Kidney glomerular epithelial cell (primary cell): ENCODE measurements around the gene DLK2.
"Not testable (repeated sequence)": the region's sequence is repeated elsewhere in the genome, so short reads cannot be mapped to it uniquely, and the experiment has no call there.

Source experiments
- DNase-seq: peaks from one replicate; lab custom pipeline; 2025; lab: John Stamatoyannopoulos, UW

Gene DLK2

DNA sequence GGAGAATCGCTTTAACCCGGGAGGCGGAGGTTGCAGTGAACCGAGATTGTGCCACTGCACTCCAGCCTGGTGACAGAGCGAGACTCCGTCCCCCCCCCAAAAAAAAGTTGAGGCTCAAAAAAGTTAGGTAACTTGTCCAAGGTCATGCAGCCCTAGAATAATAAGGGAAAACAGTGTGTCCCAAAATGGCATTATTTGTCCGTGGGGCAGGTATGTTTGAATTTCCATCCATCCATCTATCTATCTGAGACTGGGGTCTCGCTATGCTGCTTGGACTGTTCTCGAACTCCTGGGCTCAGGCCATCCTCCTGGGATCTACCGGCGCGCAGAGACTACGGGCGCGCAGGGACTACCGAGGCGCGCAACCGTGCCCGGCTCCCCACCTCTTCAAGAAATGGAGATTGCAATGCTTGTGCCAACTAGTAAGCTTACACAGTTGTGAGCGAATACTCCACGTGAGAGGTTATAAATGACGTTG is 28.4 kb downstream of the DLK2 start:
- no peak for DNase-seq

DNA sequence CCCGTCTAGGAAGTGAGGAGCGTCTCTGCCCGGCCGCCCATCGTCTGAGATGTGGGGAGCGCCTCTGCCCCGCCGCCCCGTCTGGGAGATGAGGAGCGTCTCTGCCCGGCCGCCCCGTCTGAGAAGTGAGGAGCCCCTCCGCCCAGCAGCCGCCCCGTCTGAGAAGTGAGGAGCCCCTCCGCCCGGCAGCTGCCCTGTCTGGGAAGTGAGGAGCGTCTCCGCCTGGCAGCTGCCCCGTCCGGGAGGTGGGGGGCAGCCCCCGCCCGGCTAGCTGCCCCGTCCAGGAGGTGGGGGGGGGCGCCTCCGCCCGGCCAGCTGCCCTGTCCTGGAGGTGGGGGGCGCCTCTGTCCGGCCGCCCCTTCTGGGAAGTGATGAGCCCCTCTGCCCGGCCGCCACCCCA is 30.3 kb downstream of the DLK2 start:
- DNase-seq, result not testable (repeated sequence)

DNA sequence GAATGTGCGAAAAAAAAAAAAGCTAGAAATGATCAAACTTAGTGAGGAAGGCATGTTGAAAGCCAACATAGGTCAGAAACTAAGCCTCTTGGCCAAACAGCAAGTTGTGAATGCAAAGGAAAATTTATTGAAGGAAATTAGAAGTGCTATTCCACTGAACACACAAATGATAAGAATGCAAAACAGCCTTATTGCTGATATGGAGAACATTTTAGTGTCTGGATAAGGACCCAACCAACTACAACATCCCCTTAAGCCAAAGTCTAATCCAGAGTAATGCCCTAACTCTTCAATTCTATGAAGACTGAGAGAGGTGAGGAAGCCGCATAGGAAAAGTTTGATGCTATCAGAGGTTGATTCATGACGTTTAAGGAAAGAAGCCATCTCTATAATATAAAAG is 33.5 kb downstream of the DLK2 start:
- DNase-seq, result no peak

DNA sequence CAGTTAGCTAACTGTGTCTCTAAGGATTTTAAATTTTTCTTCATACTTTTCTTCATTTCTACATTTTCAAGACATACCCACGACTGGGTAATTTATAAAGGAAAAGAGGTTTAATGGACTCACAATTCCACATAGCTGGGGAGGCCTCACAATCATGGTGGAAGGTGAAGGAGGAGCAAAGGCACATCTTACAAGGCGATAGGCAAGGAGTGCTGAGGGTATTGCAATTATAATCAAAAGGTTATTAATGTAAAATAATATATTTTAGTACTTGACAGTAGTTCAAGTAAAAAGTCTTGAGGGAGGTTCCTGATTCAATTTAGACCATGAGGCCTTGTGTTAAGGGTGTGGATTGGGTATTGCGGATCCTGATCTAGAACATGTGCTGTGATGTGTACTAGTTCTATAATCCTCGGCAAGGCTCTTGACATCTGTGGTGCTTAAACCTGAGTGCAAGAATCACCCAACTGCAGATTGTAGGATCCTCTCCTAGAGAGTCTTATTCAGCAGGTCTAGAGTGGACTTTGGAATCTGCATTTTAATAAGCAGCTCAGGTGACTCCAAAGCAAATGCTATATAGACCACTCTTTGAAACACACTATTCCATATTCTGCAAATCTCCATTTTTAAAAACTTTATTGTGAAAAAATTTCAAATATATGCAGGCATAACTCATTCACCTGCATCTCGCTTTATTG is 35.2 kb downstream of the DLK2 start:
- no peak for DNase-seq

DNA sequence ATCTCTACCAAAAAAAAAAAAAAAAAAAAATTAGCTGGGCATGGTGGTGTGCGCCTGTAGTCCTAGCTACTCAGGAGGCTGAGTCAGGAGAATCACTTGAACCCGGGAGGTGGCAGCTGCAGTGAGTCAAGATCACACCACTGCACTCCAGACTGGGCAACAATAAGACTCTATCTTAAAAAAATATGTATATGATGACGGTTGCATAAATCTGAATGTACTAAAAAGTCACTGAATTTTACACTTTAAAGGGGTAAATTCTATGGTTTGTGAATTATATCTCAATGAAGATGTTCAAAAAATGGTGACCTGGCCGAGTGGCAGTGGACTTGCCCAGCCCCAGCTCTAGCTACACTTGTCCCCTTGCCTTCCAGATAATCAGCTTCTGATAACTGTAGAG is 38.4 kb downstream of the DLK2 start:
- no peak for DNase-seq

DNA sequence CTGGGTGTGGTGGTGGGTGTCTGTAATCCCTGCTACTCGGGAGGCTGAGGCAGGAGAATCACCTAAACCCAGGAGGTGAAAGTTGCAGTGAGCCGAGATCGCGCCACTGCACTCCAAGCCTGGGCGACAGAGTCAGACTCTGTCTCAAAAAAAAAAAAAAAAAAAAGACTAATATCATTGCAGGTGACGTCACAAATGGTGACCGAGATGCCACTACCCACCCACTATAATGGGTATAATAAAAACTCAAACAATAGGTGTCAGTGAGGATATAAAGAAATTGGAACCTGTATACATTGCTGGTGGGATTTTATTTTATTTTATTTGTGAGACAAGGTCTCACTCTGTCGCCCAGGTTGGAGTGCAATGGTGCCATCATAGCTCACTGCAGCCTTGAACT is 40.1 kb downstream of the DLK2 start:
- not testable (repeated sequence) for DNase-seq

DNA sequence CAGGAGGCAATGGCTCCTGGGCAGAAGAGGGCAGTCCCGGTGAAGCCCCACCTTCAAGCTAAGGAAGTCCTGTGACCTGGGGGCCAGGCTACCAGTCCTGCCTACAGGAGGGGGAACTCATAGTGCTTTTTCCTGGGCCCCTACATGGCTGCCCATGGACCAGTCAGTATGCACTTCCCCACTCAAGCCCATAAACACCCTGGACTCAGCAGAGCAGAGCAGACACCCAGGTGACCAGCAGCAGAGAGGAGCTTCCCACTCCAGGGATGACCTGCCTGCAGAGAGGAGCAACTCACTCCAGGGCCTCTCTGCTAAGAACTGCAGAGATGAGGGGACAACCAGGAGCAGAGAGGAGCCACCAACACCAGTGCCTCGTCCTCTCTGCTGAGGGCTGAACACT is 42.3 kb downstream of the DLK2 start:
- DNase-seq, result no peak

DNA sequence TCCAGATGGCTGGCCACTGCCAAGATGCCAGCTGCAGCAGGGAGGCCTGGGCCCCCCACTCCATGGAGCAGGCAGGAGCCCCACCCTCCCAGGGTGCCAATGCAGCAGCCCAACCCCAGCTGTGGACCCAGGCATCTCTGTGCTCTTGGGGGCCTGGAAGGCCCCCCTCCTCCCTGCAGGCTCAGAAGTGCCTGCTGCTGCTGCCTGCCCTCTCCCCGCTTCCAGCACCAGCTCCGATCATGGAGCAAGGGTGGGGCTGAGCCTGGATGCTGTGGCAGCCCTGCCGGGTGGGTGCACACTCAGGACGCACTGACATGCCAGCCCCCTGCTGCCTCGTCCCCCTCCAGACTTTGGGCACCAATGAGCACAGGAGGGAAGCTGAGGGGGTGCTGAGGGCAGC is 42.8 kb downstream of the DLK2 start:
- DNase-seq, result no peak

DNA sequence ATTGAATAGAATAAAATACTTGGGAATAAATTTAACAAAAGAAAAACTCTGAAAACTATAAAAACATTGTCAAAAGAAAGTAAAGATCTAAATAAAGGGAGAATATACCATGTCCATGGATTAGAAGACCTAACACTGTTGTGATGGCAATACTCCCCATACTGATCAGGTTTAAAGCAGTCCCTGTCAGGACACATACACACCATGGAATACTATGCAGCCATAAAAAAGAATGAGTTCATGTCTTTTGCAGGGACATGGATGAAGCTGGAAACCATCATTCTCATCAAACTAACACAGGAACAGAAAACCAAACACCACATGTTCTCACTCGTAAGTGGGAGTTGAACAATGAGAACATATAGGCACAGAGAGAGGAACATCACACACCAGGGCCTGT is 44.6 kb downstream of the DLK2 start:
- DNase-seq, result not testable (repeated sequence)

DNA sequence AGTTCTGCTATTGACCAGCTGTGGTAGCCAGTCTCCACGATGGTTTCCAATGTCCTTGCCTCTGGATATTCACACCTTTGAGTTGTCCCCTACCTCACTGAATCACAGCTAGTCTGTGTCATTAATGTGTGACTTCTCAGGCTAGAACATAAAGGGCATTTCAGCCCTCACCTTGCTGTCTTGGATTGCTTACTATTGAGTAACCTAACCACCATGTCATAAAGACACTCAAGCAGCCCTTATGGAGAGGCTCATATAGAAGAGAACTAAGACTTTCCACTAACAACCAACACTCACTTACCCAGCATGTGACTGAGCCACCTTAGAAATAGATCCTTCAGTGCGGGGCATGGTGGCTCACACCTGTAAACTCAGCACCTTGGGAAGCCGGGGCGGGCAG is 47.1 kb downstream of the DLK2 start:
- DNase-seq, result no peak

DNA sequence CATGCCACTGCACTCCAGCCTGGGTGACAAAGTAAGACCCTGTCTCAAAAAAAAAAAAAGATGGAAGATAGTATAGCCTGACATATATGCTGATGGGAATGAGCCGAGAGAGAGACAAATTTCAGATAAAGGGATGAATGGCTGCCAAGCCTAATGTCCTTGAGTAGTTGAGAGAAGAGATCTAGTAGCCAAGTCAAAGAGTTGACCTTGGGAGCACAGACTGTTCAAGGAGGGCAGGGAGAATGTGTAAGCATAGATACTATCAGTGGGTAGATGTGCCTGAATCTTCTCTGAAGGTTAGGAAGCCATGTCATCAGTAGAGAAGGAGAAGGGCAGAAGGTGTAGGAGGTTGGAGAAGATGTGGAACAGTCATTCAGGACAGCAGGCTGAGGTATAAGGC is 48.1 kb downstream of the DLK2 start:
- DNase-seq, result no peak

DNA sequence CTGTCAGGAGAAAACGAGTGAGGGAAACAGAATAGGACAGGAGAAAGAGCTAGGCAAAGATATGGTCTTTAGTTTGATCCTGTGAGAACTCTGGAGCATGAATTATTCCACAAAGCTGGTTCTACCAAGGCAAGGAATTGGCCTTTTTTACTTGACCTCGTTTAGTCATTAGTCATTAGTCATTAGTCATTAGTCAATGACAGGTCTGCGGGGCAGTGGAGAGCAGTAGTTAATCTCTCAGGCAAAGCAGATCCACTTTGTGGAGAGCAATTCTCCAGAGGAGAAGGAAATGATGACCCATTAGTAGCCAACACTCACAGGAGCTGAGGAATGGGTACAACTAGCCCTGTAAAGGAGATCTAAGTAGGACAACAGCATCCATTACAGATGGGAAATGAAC is 50.0 kb downstream of the DLK2 start:
- peak; percentile 58 for DNase-seq

DNA sequence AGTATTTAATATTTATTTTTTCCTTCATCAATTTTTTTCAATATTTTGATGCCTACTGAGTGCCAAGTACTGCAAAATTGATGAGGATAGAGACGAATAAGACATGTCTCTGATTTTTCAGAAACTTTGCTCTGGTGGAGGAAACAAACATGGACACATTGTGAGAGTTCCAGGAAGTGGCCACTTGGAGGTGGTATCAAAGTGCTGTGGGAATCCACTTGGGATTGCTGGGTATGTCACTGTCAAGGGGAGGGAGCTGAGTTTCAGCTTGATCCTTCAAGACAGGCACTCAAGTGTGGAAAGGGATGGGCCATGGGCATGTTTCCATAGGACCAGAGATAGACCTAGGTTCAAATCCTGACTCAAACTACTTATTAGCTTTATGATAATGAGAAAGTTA is 52.5 kb downstream of the DLK2 start:
- no peak for DNase-seq

DNA sequence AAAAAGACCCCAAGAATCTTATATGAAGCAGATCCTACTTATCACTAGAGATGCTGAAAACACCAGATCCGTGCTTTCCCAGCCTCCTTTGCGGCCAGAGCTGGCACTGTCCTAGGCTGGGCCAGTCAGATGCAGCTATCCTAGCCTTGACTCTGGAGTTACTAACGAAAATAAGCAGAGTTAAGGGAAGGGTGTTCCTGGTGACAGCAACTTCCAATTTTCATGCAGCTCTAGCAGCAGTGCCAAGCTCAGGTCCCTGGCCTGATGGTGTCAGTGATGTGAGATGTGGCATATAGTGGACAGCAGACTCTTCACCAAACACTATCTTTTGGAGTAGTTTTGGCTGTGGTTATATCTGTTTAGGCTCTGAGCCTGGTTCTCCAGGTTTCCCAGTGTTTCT is 53.6 kb downstream of the DLK2 start:
- DNase-seq, result no peak
